GM12801 (cell line): Measurements from ENCODE around the gene UBL5.

Experiments
- TF ChIP-seq, protein P1 (sequence below): IDR thresholded peaks from one replicate; pipeline ENCODE4 v1.5.1; 2011; ENCODE audit warnings: control low read depth; ENCODE audit not compliant: insufficient read length; ENCODE audit errors: extremely low read depth

Gene UBL5

DNA sequence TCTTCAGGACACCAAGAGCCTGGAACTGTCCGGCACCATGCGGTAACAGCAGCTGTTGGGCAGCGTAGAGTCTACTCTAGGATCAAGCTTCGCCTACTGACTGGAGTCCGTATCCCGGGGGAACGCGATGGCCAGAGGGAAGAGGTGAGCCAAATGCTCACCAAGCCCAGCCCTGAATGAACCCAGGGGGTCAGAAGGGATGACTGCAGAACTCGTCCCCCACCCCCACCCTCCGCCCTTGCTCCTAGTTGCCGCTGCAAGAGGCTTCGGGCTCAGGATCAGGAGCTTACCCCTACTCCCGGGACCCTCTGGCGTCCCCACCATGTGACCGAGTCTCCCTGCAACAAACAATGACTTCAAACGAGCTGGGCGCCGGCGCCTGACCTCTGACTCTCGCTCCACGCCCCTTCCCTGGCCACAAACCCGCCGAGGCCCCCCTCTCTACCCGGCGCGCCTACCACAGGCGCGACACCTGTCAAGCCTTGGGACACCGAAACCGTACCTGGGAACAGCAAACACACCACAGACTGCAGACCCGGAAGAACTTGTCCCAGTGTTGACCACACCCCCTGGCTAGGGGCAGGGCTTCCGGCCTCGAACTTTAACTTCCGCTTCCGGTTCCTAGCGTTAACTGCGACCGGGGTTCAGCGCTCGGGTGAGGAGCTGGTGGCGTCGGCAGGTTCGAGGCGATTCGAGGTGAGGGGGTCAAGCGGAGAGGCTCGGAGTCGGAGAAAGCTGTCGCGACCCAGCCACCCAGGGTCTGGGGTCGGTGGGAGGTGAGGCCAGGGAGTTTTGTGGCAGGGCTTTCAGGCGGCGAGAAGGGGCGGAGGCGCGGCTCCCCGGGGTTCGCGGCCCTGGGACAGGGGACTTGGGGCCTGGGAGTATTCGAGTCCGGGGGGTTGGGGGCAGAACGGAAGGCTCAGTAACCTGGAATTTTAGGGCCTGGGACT, at the start of gene UBL5:
TSS of gene UBL5 (plus strand) at position 630 of the 950 bp plus-strand sequence. CDS start 420 bp downstream, outside the sequence.
- TF ChIP-seq, protein P1, sequence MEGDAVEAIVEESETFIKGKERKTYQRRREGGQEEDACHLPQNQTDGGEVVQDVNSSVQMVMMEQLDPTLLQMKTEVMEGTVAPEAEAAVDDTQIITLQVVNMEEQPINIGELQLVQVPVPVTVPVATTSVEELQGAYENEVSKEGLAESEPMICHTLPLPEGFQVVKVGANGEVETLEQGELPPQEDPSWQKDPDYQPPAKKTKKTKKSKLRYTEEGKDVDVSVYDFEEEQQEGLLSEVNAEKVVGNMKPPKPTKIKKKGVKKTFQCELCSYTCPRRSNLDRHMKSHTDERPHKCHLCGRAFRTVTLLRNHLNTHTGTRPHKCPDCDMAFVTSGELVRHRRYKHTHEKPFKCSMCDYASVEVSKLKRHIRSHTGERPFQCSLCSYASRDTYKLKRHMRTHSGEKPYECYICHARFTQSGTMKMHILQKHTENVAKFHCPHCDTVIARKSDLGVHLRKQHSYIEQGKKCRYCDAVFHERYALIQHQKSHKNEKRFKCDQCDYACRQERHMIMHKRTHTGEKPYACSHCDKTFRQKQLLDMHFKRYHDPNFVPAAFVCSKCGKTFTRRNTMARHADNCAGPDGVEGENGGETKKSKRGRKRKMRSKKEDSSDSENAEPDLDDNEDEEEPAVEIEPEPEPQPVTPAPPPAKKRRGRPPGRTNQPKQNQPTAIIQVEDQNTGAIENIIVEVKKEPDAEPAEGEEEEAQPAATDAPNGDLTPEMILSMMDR: no peak

DNA sequence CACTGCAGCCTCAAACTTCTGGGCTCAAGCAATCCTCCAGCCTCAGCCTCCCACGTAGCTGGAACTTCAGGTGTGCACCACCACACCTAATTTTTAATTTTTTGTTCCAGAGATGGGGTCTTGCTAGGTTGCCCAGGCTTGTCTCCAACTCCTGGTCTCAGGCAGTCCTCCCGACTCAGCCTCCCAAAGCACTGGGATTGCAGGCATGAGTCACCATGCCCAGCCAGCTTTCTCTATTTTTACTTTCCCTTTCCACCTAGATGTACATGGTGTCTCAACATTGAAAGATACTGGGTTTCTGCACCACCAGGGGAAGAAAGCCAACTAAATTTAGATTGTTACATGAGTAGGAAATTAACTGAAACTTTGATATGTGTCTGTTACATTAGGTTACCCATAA, 45.4 kb upstream of the UBL5 start:
- TF ChIP-seq, protein P1: no peak

DNA sequence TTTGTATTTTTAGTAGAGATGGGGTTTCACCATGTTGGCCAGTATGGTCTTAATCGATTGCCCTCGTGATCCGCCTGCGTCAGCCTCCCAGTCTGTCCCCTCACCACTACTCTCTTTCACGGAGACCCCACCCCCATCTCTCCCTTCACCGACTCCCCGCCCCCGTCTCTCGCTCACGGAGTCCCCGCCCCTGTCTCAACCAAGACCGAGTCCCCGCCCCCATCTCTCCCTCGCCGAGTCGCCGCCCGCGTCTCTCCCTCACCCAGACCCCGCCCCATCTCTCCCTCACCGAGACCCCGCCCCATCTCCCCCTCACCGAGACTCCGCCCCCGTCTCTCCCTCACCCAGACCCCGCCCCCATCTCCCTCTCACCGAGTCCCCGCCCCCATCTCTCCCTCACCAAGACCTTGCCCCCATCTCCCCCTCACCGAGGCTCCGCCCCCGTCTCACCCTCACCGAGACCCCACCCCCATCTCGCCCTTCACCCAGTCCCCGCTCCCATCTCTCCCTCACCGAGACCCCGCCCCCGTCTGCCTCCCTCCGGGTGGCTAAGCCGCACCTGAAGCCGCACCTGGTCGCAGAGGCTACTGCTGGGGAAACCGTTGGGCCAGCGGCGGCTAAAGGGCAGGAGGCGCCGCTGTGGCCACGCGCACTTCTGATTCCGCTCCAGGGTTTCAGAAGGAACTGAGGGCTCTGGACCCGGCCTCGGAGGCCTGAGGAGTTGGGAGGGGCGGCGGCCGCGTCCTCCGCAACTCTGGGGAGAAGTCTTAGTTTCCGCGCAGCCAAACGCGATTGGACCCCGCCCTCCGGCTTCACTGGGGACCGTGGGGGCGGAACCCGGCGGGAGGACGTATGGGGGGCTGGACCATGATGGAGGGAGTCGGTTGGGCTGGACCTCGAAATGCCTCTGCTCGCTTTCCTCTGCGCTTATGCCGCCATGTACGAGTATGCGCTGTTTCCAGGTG, 42.1 kb upstream of the UBL5 start:
- TF ChIP-seq, protein P1: no peak

DNA sequence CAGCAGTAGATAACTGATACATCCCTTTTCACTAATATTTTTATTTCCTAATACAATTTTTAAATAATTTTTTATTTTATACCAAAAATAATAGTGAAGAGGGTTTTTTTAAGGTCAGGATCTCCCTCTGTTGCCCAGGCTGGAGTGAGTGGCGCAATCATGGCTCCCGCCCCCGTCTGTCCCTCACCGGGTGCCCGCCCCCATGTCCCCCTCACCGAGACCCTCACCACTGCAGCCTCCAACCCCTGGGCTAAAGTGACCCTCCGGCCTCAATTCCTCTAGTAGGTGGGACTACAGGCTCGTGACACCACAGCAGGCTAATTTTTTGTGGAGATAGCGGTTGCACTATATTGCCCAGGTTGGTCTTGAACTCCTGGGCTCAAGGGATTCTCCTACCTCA, 41.4 kb upstream of the UBL5 start:
- TF ChIP-seq, protein P1: no peak

DNA sequence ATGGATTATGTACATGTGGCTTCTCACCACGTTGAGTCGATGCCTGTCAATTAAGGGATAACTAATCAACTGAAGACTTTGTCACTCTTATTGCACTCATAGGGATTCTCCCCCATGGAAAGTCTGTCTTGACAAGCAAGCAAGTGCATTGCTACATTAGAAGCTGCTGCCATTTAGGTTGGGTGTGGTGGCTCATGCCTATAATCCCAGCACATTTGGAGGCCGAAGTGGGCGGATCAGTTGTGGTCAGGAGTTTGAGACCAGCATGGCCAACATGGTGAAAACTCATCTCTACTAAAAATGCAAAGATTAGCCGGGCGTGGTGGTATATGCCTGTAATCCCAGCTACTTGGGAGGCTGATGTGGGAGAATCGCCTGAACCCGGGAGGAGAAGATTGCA, 40.9 kb upstream of the UBL5 start:
- TF ChIP-seq, protein P1: no peak

DNA sequence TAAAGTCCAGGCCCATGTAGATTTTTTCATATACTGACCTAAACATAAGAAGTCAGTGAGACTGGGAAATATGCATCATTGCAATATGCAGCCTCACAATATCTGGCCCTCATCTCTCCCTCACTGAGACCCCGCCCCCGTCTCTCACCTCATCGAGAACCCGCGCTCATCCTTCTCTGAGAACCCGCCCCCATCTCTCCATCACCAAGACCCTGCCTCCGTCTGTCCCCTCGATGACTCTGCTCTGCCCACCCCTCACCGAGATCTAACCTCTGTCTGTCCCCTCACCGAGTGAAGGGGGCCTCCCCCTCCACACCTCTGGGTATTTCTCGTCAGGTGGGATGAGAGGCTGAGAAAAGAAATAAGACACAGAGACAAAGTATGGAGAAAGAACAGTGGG, 38.7 kb upstream of the UBL5 start:
- TF ChIP-seq, protein P1: no peak

DNA sequence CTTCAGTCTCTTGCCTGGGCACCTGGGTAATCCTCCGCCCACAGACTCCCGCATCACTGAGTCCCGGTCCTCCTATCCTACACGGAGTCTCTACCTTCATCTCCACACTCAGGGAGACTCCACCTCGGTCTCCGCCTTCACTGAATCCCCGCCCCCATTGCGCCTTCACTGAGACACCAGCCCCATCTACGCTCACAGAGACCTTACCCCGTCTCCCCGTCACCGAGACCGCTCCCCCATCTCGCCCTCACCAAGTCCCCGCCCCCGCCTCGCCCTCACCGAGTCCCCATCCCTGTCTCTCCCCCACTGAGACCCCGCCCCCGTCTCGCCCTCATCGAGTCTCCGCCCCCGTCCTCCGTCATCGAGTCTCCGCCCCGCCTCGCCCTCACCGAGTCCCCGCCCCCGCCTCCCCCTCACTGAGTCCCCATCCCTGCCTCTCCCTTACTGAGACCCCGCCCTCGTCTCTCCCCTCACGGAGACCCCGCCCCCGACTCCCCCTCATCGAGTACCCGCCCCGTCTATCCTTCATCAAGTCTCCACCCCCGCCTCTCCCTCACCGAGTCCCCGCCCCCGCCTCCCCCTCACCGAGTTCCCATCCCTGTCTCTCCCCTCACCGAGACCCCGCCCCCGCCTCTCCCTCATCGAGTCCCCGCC, 36.0 kb upstream of the UBL5 start:
- TF ChIP-seq, protein P1: no peak
